Measurements from ENCODE around the gene TRPM4.
A peak's percentile ranks its signal among the peaks of the same experiment; 100 is the strongest.
"Not testable (repeated sequence)": the region's sequence is repeated elsewhere in the genome, so short reads cannot be mapped to it uniquely, and the experiment has no call there.

The TRPM4 gene

DNA sequence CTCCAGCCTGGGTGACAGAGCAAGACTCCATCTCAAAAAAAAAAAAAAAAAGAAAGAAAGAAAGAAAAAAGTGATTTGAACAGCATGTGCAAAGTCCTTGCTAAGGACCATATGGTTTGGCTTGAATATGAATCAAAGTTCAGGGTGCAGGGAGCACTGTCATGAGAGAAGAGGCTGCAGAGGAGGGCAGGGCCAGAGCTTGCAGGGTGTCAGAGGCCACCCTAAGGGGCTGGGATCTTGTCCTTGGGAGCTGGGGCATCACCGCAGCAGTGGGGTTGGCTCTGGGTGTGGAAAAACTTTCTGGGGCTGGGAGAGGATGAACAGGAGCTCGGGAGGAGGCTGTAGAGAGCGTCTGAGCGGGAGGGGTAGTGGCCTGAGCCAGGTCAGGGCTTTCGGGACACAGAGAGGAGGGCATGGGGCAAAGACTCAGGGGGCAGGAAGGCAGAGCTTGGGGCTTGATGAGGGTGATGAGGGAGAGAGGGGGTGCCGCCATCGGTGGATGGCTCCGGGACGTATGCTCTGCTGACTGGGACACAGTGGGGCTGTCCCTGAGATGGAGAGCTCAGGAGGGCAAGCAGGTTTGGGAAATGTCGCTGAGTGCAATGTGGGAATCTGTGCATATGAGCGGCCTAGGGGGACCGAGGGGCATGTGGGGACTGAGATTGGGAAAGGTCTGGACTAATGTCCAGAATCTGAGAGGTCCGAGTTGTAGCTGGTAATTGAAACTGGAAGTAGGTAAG lies 3.0 kb downstream of the TRPM4 start:
- no peak overlapping the region for H3K27ac ChIP-seq
- H3K4me1 ChIP-seq: peaks cover 57% of the 10 kb centered on the region
- H3K4me2 ChIP-seq: peak overlapping the region; percentile 53; the same call in 1 of the 2 replicates
- no peak overlapping the region for H3K4me3 ChIP-seq
- no peak for TF ChIP-seq Cebpa-rat (IDR thresholded peaks at IDR 0.05)
- H3K9ac ChIP-seq: no peak overlapping the region
- H3K36me3 ChIP-seq: no peaks in the 10 kb centered on the region
- no peaks in the 10 kb centered on the region for H3K9me3 ChIP-seq
- no peaks in the 10 kb centered on the region for H4K20me1 ChIP-seq
- H3K27me3 ChIP-seq: no peaks in the 10 kb centered on the region

DNA sequence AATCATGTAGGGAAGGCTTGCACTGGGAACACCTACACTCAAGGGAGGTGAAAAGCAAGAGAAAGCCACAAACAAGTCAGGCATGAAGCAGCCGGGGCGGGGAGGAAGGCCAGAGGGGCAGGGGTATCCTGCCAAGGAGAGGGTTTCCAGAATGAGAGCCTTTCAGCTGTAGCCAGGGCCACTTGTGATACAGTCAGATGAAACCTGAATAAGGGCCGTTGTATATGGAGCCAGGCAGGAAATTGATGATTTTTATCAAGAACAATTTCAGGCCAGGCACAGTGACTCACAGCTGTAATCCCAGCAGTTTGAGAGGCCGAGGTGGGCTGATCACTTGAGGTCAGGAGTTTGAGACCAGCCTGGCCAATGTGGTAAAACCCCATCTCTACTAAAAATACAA lies 4.4 kb downstream of the TRPM4 start:
- Histone ChIP-seq H3K4me3 (no peak overlapping the region), H3K36me3 (no peaks in the 10 kb centered on the region), H3K27ac (no peak overlapping the region), H3K4me1 (peaks cover 45% of the 10 kb centered on the region), H3K9ac (no peak overlapping the region), H3K9me3 (no peaks in the 10 kb centered on the region), H4K20me1 (no peaks in the 10 kb centered on the region), H3K27me3 (no peaks in the 10 kb centered on the region), H3K4me2 (peak overlapping the region; percentile 53)
- no peak for TF ChIP-seq Cebpa-rat (IDR thresholded peaks at IDR 0.05)

DNA sequence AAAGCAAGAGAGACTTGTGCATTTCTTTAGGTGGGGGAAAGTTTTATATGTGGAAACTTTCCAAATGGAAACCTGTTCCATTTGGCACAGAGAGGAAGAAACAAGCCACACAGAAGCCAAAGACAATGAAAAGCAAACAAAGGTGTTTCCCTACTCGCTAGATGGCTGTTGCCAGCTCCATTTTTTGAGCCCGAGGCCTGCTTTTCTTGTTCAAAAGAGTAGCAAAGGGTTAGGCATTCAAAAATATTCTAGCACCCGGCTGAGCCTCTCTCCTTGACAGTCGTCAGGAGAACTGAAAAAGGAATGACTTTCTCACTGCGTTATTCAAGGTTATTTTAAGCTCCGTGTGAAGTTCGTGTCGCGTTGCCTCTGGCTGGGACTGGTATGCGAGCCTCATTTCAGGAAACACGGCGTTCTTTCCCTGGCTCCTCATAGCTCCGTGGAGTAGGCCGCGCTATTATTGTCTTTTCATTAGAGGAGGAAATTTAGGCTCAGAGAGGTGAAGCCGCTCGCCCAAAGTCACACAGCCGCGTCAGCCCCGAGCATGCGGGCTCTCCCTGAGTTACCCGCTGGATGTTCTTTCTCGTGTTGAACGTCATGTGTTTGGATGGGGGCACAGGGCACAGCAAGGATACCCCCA lies 7.6 kb downstream of the TRPM4 start:
- Histone ChIP-seq H3K4me2 (no peak overlapping the region), H3K9ac (no peak overlapping the region), H4K20me1 (no peaks in the 10 kb centered on the region), H3K36me3 (no peaks in the 10 kb centered on the region), H3K9me3 (no peaks in the 10 kb centered on the region), H3K4me1 (peaks cover 30% of the 10 kb centered on the region), H3K4me3 (no peak overlapping the region), H3K27ac (no peak overlapping the region), H3K27me3 (no peaks in the 10 kb centered on the region)
- no peak for TF ChIP-seq Cebpa-rat (IDR thresholded peaks at IDR 0.05)

DNA sequence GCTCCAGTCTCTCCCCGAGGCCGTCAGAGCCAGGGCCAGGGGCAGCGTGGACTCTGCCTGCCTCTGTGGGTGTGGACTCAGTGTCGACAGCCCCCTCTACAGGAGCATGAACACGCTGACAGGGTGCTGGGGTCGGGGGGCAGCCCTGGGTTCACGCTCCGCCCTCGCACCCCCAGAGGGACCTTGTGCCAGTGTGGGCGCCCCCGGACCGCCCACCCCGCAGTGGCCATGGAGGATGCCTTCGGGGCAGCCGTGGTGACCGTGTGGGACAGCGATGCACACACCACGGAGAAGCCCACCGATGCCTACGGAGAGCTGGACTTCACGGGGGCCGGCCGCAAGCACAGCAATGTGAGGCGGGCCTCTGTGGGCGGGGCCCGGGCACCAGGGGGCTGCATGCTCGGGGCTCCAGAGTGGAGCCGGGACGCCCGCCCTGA lies 8.3 kb downstream of the TRPM4 start:
- no peak overlapping the region for H3K4me3 ChIP-seq
- no peak overlapping the region for H3K9ac ChIP-seq
- no peak overlapping the region for H3K27ac ChIP-seq
- no peak for TF ChIP-seq Cebpa-rat (IDR thresholded peaks at IDR 0.05)
- H3K9me3 ChIP-seq: no peaks in the 10 kb centered on the region
- H3K4me2 ChIP-seq: no peak overlapping the region
- H3K4me1 ChIP-seq: peaks cover 27% of the 10 kb centered on the region
- no peaks in the 10 kb centered on the region for H4K20me1 ChIP-seq
- H3K36me3 ChIP-seq: no peaks in the 10 kb centered on the region
- no peaks in the 10 kb centered on the region for H3K27me3 ChIP-seq

DNA sequence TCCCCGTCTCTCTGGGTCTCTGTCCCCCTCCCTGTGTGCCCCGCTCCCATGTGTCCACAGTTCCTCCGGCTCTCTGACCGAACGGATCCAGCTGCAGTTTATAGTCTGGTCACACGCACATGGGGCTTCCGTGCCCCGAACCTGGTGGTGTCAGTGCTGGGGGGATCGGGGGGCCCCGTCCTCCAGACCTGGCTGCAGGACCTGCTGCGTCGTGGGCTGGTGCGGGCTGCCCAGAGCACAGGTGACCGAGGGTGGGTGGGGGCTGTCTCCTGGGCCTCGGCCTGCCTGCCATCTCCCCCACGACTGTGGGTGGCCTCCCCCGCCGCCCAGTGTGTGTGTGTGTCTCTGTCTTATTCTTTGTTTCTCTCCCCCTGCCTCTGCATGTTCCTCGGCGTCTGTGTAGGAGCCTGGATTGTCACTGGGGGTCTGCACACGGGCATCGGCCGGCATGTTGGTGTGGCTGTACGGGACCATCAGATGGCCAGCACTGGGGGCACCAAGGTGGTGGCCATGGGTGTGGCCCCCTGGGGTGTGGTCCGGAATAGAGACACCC lies 10.3 kb downstream of the TRPM4 start:
- no peak for TF ChIP-seq Cebpa-rat (IDR thresholded peaks at IDR 0.05)
- no peak overlapping the region for H3K27ac ChIP-seq
- no peaks in the 10 kb centered on the region for H3K9me3 ChIP-seq
- H3K36me3 ChIP-seq: peaks cover 11% of the 10 kb centered on the region; the same call in 1 of the 2 replicates
- no peaks in the 10 kb centered on the region for H4K20me1 ChIP-seq
- H3K4me3 ChIP-seq: no peak overlapping the region
- no peak overlapping the region for H3K4me2 ChIP-seq
- H3K27me3 ChIP-seq: no peaks in the 10 kb centered on the region
- no peak overlapping the region for H3K9ac ChIP-seq
- peaks cover 6% of the 10 kb centered on the region for H3K4me1 ChIP-seq

DNA sequence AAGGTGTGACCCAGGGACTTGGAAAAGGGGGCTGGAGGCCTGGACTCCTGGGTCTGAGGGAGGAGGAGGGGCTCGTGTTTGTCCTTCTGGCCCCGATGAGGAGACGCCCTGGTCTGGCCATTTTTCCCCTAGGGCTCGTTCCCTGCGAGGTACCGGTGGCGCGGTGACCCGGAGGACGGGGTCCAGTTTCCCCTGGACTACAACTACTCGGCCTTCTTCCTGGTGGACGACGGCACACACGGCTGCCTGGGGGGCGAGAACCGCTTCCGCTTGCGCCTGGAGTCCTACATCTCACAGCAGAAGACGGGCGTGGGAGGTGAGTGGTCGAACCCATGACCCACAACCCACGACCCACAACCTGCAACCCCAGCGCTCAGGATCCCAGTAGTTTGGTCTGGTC lies 10.8 kb downstream of the TRPM4 start:
- Histone ChIP-seq H3K27me3 (no peaks in the 10 kb centered on the region), H3K9ac (no peak overlapping the region), H3K27ac (no peak overlapping the region), H3K4me3 (no peak overlapping the region), H3K4me1 (peaks cover 4% of the 10 kb centered on the region; the same call in 1 of the 2 replicates), H3K36me3 (peaks cover 13% of the 10 kb centered on the region; the same call in 1 of the 2 replicates), H3K4me2 (no peak overlapping the region), H4K20me1 (no peaks in the 10 kb centered on the region), H3K9me3 (no peaks in the 10 kb centered on the region)
- TF ChIP-seq Cebpa-rat (IDR thresholded peaks at IDR 0.05): no peak

DNA sequence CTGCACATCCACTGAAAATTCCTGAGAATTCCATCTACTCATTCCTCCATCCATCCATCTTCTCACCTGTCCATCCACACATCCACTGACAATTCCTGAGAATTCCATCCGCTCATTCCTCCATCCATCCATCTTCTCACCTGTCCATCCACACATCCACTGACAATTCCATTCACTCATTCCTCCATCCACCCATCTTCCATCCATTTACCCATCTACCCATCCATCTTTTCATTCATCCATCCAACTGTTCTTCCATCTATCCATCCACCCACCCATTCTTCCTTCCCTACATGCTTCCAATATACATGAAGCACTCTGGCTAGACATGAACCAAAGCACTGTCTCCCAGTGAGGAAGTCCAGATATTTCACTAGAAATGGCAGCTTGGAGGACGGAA lies 15.6 kb downstream of the TRPM4 start:
- H3K9me3 ChIP-seq: no peaks in the 10 kb centered on the region
- no peak overlapping the region for H3K4me2 ChIP-seq
- no peak overlapping the region for H3K4me3 ChIP-seq
- no peak for TF ChIP-seq Cebpa-rat (IDR thresholded peaks at IDR 0.05)
- peaks cover 13% of the 10 kb centered on the region; the same call in 1 of the 2 replicates for H3K36me3 ChIP-seq
- no peak overlapping the region for H3K27ac ChIP-seq
- H3K27me3 ChIP-seq: no peaks in the 10 kb centered on the region
- no peak overlapping the region for H3K9ac ChIP-seq
- H3K4me1 ChIP-seq: peaks cover 25% of the 10 kb centered on the region
- no peaks in the 10 kb centered on the region for H4K20me1 ChIP-seq

DNA sequence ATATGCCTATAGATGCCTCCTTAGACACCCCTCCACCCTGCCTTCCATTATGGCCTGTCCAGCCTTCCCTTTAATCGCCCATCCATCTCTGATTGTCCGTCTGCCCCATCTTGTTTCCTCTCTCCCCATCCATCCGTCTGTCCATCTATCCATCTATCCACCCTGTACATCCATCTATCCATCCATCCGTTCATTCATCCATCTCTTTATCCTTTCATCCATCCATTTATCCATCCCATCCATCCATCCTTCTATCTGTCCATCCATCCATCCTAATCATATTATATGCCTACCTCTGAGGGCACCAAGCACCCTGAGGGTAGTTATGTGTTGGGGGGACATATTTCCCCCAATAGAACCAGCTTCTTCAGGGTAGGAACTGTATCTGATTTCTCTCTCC lies 23.1 kb downstream of the TRPM4 start:
- peaks cover 36% of the 10 kb centered on the region for H3K9me3 ChIP-seq
- no peak overlapping the region for H3K4me2 ChIP-seq
- H3K4me3 ChIP-seq: no peak overlapping the region
- no peaks in the 10 kb centered on the region for H3K27me3 ChIP-seq
- no peak for TF ChIP-seq Cebpa-rat (IDR thresholded peaks at IDR 0.05)
- no peaks in the 10 kb centered on the region for H4K20me1 ChIP-seq
- H3K27ac ChIP-seq: no peak overlapping the region
- peaks cover 24% of the 10 kb centered on the region for H3K4me1 ChIP-seq
- H3K36me3 ChIP-seq: peaks cover 15% of the 10 kb centered on the region; the same call in 1 of the 2 replicates
- no peak overlapping the region for H3K9ac ChIP-seq

DNA sequence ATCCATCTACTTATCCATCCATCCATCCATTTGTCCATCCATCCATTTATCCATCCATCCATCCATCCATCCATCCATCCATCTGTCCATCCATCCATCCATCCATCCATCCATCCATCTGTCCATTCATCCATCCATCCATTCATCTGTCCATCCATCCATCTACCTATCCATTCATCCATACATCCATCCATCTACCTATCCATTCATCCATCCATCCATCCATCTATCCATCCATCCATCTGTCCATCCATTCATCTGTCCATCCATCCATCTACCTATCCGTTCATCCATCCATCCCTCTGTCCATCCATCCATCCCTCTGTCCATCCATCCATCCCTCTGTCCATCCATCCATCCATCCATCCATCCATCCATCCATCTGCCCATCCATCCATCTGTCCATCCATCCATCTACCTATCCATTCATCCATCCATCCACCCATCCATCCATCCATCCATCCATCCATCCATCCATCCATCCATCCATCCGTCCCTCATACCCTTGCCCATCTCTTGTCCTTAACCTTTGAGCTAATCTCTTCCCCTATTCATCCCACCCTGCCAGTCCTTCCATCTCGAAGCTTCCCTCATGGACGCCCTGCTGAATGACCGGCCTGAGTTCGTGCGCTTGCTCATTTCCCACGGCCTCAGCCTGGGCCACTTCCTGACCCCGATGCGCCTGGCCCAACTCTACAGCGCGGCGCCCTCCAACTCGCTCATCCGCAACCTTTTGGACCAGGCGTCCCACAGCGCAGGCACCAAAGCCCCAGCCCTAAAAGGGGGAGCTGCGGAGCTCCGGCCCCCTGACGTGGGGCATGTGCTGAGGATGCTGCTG lies 24.6 kb downstream of the TRPM4 start:
- H3K9me3 ChIP-seq: peaks cover 36% of the 10 kb centered on the region
- peaks cover 15% of the 10 kb centered on the region; the same call in 1 of the 2 replicates for H3K36me3 ChIP-seq
- not testable (repeated sequence) for H3K4me2 ChIP-seq

More for the DNA sequence above, 24.6 kb downstream of the TRPM4 start:
- H3K27me3 ChIP-seq, H4K20me1 ChIP-seq, H3K4me3 ChIP-seq, H3K4me1 ChIP-seq, H3K27ac ChIP-seq, H3K9ac ChIP-seq: not testable (repeated sequence)

Data from BLaER1 (cell line).